ENCODE data around the gene CTTNBP2NL.

CTTNBP2NL gene

GRCh38 chr1:112453876-112454275 is 57.9 kb downstream of the CTTNBP2NL start:
- TF ChIP-seq EZH2phosphoT487 (IDR thresholded peaks at IDR 0.05; ENCODE audit: borderline replicate concordance) (no peak), CTCF (conservative IDR thresholded peaks at IDR 0.05; ENCODE audit: low read length) (no peak)
- Histone ChIP-seq H3K27me3 (ENCODE audit: insufficient read depth, low read length, poor library complexity, severe bottlenecking) (no peaks in the 10 kb centered on the region), H3F3A (ENCODE audit: low read depth) (no peaks in the 10 kb centered on the region), H2AFZ (ENCODE audit: low read length) (no peak overlapping the region), H3K4me1 (ENCODE audit: insufficient read depth, low read length, poor library complexity, severe bottlenecking) (no peaks in the 10 kb centered on the region), H3K4me3 (ENCODE audit: low read length, poor library complexity, severe bottlenecking) (no peak overlapping the region), H3K9me3 (ENCODE audit: insufficient read depth, low read depth, low read length) (no peaks in the 10 kb centered on the region), H3K4me2 (ENCODE audit: low read depth, low read length, poor library complexity, severe bottlenecking) (no peak overlapping the region), H3K36me3 (ENCODE audit: insufficient read depth, low read length) (peaks cover 37% of the 10 kb centered on the region; the same call in 1 of the 2 replicates), H4K20me1 (ENCODE audit: insufficient read depth, low read length, poor library complexity, severe bottlenecking) (no peaks in the 10 kb centered on the region), H3K9ac (ENCODE audit: low read depth, low read length, poor library complexity, severe bottlenecking) (no peak overlapping the region), H3K9me2 (replicated peaks; ENCODE audit: low read depth, low read length) (no peaks in the 10 kb centered on the region), H3K79me2 (ENCODE audit: insufficient read depth, low read length) (no peaks in the 10 kb centered on the region)

DNA sequence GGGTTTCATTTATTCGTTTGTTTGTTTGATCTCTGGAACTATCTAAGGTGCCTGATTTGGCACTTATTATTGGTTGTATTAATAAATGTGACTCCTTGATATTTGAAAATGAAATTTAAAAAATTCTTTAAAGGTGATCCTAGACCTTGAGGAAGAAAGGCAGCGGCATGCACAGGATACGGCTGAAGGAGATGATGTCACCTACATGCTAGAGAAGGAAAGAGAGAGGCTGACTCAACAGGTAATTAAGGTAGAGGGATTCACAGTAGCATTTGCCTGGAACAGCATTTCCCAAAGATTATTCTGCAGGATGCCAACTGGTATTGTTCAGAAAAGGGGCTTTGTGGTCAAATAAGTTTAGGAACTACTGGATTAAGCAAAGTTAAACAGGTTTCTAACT is 58.3 kb downstream of the CTTNBP2NL start:
- H3K9me2 ChIP-seq (replicated peaks; ENCODE audit: low read depth, low read length): no peaks in the 10 kb centered on the region
- no peaks in the 10 kb centered on the region for H3F3A ChIP-seq (ENCODE audit: low read depth)
- H2AFZ ChIP-seq (ENCODE audit: low read length): no peak overlapping the region
- no peaks in the 10 kb centered on the region for H3K27me3 ChIP-seq (ENCODE audit: insufficient read depth, low read length, poor library complexity, severe bottlenecking)
- TF ChIP-seq CTCF (conservative IDR thresholded peaks at IDR 0.05; ENCODE audit: low read length) (no peak), EZH2phosphoT487 (IDR thresholded peaks at IDR 0.05; ENCODE audit: borderline replicate concordance) (no peak)
- no peaks in the 10 kb centered on the region for H3K79me2 ChIP-seq (ENCODE audit: insufficient read depth, low read length)
- no peak overlapping the region for H3K9ac ChIP-seq (ENCODE audit: low read depth, low read length, poor library complexity, severe bottlenecking)
- no peaks in the 10 kb centered on the region for H3K4me1 ChIP-seq (ENCODE audit: insufficient read depth, low read length, poor library complexity, severe bottlenecking)
- peaks cover 37% of the 10 kb centered on the region; the same call in 1 of the 2 replicates for H3K36me3 ChIP-seq (ENCODE audit: insufficient read depth, low read length)
- H3K9me3 ChIP-seq (ENCODE audit: insufficient read depth, low read depth, low read length): no peaks in the 10 kb centered on the region
- no peaks in the 10 kb centered on the region for H4K20me1 ChIP-seq (ENCODE audit: insufficient read depth, low read length, poor library complexity, severe bottlenecking)
- no peak overlapping the region for H3K4me2 ChIP-seq (ENCODE audit: low read depth, low read length, poor library complexity, severe bottlenecking)
- no peak overlapping the region for H3K4me3 ChIP-seq (ENCODE audit: low read length, poor library complexity, severe bottlenecking)

GRCh38 chr1:112457241-112457640 is 61.2 kb downstream of the CTTNBP2NL start:
- no peak overlapping the region for H3K4me2 ChIP-seq (ENCODE audit: low read depth, low read length, poor library complexity, severe bottlenecking)
- H4K20me1 ChIP-seq (ENCODE audit: insufficient read depth, low read length, poor library complexity, severe bottlenecking): no peaks in the 10 kb centered on the region

More at GRCh38 chr1:112457241-112457640, 61.2 kb downstream of the CTTNBP2NL start:
- TF ChIP-seq CTCF (conservative IDR thresholded peaks at IDR 0.05; ENCODE audit: low read length): no peak
- no peak for TF ChIP-seq EZH2phosphoT487 (IDR thresholded peaks at IDR 0.05; ENCODE audit: borderline replicate concordance)
- Histone ChIP-seq H3K4me1 (ENCODE audit: insufficient read depth, low read length, poor library complexity, severe bottlenecking) (no peaks in the 10 kb centered on the region), H2AFZ (ENCODE audit: low read length) (no peak overlapping the region), H3K9me3 (ENCODE audit: insufficient read depth, low read depth, low read length) (no peaks in the 10 kb centered on the region), H3K36me3 (ENCODE audit: insufficient read depth, low read length) (peaks cover 37% of the 10 kb centered on the region; the same call in 1 of the 2 replicates), H3K9me2 (replicated peaks; ENCODE audit: low read depth, low read length) (no peaks in the 10 kb centered on the region), H3K27me3 (ENCODE audit: insufficient read depth, low read length, poor library complexity, severe bottlenecking) (no peaks in the 10 kb centered on the region), H3K9ac (ENCODE audit: low read depth, low read length, poor library complexity, severe bottlenecking) (no peak overlapping the region), H3K79me2 (ENCODE audit: insufficient read depth, low read length) (no peaks in the 10 kb centered on the region), H3K4me3 (ENCODE audit: low read length, poor library complexity, severe bottlenecking) (no peak overlapping the region), H3F3A (ENCODE audit: low read depth) (no peaks in the 10 kb centered on the region)
